NAMALWA (cell line): ENCODE data around the gene LCE3D.
"Not testable (repeated sequence)": the region's sequence is repeated elsewhere in the genome, so short reads cannot be mapped to it uniquely, and the experiment has no call there.

Experiments used
- DNase-seq: peaks from one replicate; pipeline ENCODE4 v3.0.0-alpha.2; 2015; ENCODE audit warnings: low spot score

The LCE3D gene, protein sequence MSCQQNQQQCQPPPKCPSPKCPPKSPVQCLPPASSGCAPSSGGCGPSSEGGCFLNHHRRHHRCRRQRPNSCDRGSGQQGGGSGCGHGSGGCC

DNA sequence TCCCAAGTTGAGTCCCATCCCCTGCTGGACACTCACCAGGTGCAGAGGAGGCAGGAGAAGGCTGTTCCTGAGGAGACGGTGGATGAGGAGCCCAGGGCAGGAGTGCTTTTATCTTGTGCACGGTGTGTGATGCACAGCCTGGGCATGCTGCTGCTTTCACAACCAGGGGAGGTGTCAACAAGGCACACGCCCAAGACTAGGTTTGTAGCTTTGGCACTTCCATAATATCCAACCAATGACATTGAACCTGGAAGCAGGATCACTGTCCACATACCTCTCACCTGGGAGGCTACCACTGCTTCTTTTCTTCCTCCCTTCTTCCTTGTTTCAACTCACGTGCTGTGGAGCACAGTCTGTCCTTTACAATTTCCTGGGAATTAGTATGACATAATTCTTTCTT is at the start of gene LCE3D:
TSS of gene LCE3D (minus strand) at position 84 of the 400 bp plus-strand sequence. CDS start 580 bp downstream, outside the sequence.
- DNase-seq = no peak

DNA sequence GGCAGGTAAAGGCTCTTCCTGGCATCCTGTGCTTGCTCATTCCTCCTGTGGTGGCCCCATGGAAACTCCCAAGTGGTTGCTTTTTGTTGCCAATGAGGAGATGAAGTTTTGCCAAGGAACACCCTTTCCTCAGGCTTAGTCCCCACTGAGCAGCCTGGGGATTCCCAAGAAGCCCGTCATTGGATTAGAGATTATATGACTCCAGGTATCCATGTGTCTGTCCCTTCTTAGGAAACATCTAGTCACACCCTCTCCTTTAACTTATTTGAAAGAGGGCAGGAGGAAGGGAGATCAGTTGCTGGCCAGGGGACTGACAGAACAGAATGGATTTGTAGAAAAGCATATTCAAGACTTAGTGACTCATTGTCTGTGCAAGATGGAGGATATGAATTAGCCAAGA is 46.4 kb upstream of the LCE3D start:
- DNase-seq = no peak

DNA sequence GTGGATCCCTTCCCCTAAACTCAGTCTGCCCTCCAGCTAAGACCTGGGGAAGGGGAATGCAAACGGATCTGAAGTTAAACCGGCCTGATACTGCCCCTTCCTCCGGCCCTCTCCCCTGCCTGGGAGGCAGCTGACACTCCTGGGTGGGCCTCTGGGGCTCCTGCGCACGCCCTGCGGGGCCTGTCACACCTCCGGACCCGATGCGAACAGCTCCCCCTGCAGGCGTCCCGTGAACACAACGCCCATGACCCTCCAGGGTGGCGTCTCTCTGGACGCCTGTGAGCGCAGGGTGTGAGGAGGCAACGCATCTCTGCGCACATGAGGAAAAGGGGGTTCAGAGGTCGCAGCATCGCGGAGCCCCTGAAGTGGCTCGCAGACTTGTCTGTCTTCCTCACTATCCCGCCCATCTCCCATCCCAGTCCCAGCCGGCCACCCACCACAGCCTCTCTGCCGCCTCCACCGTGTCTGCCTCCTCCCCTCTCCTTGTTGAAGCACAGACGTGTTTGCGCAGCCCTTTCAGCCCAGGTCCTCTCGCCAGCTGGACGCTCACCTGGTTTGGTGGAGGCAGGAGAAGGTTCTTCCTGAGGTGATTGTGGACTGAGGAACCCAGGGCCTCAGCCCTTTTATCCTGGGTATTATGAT is 43.0 kb upstream of the LCE3D start:
- peak; percentile 45 for DNase-seq

DNA sequence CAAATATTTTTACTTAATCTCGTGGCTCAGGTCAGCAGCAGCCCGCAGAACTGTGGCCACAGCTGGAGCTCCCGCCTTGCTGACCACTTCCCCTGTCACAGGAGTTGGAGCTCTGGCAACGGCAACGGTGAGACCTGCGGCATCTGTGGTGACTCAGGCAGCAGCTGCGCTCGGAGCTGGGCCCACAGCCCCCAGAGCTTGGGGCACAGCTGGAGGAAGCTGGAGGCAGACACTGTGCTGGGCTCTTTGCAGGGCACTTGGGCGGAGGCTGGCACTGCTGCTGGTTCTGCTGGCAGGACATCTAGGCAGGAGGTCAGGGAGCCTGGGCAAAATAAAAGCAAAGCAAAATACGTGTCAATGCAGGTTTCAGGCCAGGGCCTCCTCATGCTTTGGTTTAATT is 42.5 kb upstream of the LCE3D start, which contains the start of gene LCE3A:
TSS of gene LCE3A (minus strand) at position 301 of the 400 bp plus-strand sequence. CDS start at position 301, 0 bp downstream.
- DNase-seq = no peak

DNA sequence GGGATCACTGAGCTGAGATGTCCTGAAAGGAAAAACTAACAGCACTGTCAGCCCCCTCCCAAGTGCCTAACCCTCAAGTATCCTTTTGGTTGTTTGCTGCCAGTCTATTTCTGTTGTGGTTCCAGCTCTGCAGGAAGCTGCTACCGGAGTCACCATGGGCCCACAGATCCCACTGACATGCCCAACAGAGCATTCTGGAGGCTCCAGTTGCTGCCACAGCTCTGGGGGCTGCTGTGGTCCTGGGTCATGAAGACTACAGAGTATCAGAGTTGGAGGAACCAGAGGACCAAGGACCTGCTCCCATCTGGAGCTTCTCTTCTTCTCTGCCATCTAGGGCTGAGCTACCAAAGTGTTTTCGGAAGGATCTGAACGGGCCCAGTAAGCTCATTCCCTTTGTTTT is 41.7 kb upstream of the LCE3D start:
- DNase-seq = no peak

DNA sequence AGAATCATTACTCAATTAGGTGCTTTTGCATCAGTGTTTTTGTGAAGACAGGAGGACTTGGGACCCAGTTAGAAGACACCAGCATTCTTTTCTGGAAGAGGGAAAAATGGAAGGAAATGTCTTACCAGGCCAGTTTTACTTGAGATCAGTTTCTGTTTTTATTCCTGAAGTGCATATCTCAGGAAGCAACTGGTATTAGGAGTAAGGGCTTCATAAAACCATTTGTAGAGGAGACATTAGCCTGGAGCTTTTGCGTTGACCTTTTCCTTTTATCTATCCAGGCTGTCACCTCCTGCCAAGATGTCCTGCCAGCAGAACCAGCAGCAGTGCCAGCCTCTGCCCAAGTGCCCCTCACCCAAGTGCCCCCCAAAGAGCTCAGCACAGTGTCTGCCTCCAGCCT is 33.2 kb upstream of the LCE3D start, which contains the start of gene LCE3B:
TSS of gene LCE3B (plus strand) at position 301 of the 400 bp plus-strand sequence. CDS start at position 301, 0 bp downstream.
- no peak for DNase-seq

DNA sequence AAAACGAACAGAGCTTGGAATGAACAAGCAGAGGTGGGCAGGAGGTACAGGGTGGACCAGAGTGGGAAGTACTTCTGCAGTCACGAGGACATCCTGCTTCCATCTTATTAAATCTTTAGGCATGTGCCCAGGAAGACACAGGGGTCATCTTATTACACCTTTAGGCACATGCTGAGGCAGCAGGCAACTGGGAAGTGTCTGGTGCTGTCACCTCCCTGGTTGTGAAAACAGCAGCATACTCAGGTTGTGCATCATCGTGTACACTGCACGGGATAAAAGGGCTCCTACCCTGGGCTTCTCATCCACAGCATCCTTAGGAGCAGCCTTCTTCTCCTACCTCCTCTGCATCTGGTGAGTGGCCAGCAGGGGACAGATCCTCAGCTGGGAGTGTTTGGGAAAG is 19.6 kb upstream of the LCE3D start, which contains the start of gene LCE3C:
TSS of gene LCE3C (plus strand) at position 301 of the 400 bp plus-strand sequence. CDS start 498 bp downstream, outside the sequence.
- DNase-seq = no peak

DNA sequence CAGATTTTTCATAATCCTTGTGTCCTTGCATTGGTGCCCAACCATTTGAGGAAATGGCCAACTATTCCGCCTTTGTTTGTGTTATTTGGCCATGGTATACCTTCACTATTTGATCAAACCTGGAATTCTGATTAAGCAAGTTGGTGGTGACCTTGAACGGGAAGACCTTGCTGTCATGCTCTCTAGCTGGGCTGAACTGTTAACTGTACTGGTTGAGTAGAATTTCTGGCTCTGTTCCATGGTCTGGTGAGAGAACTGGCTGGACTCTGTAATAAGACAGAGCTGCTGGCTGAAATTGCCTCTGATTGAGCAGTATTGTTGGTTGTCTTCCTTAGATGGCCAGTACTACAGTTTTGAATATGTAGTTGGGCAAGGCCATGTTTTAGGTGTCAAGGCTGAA is 16.7 kb upstream of the LCE3D start:
- DNase-seq = no peak

DNA sequence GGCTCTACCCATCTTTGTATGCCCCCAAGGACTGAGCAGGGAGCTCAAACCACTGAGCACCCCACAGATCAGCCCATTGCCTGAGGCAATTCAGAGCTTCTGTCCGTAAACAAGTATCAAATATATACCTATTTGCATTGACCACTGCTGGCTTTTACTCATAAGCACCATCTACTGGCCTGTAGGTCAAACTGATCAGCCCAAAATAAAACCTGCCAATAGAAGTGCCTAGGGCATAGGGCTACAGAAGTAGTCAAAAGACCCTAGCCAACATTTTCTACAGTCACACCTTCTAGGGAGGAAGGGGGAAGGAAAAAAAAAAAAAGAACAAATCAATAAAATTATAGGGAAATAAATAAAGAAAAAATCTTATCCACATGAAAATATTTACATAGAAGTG is 5.3 kb upstream of the LCE3D start:
- DNase-seq = peak; percentile 25

DNA sequence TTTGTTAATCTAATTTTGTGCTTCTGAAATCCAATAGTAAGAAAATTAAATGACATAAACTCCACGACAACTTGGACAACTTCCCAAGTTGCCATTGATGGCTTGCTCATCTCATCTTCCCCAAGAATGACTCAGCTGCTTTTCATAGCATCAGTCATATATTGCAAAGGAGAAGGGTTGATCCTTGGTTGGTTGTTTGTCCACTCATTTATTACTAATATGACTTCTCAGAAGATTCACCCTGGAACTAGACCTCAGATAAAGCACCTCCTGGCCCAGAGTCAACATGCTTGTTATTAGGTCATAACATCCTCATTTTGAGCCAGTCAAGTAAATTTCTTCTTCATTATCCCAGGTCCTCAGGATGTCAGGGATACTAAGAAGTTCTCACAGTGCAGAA is 2.3 kb upstream of the LCE3D start:
- no peak for DNase-seq

DNA sequence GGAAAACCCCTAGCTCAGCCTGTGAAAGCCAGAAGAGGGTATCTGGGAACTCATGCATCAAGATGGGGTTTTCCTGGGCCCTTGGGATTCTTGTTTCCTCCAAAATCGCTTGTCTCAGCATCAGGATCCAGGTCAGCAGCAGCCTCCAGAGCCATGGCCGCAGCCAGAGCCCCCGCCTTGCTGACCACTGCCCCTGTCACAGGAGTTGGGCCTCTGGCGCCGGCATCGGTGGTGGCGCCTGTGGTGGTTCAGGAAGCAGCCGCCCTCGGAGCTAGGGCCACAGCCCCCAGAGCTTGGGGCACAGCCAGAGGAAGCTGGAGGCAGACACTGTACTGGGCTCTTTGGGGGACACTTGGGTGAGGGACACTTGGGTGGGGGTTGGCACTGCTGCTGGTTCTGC is 790 bp downstream of the LCE3D start:
- not testable (repeated sequence) for DNase-seq

DNA sequence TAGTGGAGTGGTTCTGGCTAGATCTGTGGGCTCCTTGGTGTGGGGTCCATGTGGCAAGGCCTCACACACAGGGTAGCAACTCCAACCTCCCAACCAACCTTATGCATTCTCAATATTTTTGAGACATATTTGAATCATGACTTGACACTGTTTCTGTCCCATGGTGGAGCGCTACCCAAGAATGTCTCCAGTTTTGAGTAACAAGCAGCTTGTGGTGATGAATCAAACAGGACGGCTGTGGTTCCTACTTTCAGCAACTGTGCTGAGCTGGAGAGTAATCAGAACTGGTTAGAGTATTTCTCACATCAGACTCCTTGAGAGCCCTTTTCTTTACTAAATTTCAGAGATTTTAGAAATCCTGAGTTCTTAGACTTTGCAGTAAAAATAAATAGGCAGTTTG is 3.1 kb downstream of the LCE3D start:
- no peak for DNase-seq

DNA sequence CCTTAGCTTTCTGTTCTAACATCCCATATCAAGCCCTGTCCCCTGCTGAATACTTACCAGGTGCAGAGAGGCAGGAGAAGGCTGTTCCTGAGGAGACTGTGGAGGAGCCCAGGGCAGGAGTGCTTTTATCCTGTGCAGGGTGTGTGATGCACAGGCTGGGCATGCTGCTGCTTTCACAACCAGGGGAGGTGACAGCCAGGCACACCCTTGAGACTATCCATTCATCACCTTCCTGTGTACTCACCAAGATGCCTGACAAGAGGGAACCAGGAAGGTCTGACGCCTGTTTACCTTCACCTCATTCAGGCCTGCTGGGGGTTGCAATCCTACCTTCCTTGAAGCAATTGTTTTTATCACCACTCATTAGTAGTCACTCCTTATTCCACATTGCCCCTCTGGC is 13.6 kb downstream of the LCE3D start, which contains the start of gene LCE3E:
TSS of gene LCE3E (minus strand) at position 100 of the 400 bp plus-strand sequence. CDS start 572 bp downstream, outside the sequence.
- no peak for DNase-seq

DNA sequence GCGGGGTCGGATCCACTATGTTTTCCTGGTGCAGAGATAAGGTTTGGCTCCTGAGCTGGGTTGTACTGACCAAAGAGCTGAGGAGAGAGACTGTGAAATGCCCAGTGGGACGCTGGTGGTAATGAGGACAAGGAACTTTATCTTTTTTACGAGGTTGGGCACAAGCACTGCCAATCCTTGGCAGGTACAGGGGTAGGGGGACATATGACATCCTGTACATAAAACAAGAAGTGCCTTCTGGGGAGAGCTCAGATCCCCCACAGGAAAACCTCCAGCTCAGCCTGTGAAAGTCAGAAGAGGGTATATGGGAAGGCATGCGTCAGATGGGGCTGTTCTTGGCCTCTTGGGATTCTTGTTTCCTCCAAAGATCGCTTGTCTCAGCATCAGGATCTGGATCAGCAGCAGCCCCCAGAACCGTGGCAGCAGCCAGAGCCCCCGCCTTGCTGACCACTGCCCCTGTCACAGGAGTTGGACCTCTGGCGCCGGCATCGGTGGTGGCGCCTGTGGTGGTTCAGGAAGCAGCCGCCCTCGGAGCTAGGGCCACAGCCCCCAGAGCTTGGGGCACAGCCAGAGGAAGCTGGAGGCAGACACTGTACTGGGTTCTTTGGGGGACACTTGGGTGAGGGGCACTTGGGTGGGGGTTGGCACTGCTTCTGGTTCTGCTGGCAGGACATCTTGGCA is 14.6 kb downstream of the LCE3D start:
- DNase-seq = no peak

DNA sequence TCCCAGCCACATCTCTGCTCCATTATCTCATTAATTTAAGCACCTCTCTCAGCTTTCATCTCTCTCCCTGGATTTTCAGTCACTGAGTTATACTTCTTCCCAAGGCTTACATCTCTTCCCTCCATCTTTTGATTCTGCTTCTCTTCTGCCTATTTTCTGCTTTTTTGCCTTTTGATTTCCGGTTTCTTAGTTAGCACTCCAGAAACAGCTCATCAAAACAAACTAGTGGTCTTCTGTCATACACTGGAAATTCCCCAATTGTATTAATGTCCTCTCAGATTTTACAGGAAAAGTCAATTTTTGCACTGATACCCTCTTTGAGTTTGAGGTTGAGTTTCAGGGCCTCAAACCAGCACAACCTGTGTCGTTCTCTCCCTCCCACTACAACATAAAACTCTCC is 15.2 kb downstream of the LCE3D start:
- no peak for DNase-seq

DNA sequence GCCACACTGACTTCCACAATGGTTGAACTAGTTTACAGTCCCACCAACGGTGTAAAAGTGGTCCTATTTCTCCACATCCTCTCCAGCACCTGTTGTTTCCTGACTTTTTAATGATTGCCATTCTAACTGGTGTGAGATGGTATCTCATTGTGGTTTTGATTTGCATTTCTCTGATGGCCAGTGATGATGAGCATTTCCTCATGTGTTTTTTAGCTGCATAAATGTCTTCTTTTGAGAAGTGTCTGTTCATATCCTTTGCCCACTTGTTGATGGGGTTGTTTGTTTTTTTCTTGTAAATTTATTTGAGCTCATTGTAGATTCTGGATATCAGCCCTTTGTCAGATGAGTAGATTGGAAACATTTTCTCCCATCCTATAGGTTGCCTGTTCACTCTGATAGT is 32.0 kb downstream of the LCE3D start:
- not testable (repeated sequence) for DNase-seq

DNA sequence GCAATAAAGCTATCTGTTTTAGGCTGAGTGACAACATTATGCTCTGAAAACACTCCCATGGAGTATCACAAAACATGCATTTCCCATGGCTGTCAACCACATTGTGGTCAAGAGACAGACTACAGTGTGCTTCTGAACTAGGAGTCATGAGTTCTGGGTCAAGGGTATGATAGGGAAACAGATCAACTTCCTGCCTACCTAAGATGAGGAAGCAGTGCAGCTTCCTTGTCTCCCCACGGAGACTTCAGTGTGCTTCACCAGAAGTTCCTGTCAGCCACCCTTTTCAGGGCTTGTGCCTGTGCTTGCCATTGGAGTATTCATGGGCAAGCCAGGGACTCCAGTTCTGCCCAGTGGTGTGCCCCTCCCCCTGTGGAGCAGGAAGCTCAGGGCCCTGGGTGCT is 33.6 kb downstream of the LCE3D start:
- no peak for DNase-seq

DNA sequence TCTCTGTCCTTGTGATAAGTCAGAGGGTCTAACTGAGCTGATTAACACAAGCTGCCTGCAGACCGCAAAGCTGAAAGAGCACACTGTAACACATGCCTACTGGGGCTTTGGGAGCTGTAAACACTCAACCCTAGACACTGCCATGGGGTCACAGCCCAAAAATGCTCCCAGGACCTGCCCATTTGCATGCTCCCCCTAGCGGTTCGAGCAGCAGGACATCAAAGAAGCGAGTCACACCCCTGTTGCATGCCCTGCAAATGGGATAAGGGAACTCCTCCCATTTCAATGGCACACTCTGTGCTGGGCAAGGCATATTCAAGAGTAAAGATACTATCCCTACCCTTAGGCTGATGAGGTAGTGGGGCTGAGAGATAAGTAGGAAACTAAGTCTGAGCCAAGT is 36.5 kb downstream of the LCE3D start:
- peak; percentile 61 for DNase-seq

DNA sequence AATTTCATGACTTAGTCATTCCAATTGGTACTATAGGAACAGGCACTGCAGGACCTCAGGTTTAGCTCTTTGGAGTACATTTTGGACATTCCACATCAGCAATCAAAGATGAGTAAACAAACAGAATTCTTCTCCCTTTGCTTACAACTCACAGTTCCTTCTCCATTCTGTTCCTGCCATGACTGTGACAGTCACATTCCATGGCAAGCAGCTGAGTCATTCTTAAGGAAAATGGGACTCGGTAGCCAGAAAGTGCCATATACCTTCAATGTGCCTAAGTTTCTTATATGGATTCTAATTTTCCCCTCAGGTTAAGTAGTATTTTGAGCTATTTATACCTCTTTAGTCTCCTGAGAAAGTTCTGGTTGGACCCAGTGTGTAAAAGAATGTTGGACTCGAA is 40.4 kb downstream of the LCE3D start:
- no peak for DNase-seq

DNA sequence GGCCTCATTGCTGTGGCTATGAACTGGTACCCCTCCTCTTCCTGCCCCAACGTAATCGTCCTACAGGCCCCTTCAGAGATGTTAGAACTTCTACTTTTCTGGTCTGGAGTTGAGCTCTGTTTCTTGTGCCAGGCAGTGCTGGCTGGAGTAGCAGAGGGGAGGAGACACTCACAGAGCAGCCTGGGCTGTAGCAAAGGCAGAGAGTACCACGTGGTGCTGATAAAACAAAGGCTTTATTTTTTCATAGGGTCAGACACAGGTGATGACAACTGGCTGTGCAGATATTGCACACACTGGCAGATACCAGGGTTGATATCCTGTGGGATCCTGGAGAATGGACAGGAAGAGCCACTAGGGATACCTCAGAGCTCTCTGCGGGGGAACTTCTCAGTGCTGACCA is 42.8 kb downstream of the LCE3D start:
- DNase-seq = no peak

DNA sequence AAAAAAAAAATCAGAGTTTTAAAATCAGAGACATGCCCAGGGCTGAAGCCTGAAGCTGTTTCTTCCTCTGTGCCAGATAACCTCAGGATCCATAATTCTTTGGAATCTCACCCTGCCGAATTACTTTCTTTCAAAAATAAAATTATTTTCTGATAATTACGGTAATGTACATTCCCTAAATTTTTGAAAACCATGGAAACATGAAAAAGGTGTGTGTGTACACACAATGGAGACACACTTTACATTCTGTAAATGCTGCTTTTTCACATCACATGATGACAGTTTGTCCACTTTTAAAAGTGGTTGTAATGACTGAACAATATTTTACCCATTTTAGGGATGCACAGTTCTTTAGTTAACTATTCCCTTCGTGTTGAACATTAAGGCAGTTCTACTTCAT is 44.5 kb downstream of the LCE3D start:
- no peak for DNase-seq

DNA sequence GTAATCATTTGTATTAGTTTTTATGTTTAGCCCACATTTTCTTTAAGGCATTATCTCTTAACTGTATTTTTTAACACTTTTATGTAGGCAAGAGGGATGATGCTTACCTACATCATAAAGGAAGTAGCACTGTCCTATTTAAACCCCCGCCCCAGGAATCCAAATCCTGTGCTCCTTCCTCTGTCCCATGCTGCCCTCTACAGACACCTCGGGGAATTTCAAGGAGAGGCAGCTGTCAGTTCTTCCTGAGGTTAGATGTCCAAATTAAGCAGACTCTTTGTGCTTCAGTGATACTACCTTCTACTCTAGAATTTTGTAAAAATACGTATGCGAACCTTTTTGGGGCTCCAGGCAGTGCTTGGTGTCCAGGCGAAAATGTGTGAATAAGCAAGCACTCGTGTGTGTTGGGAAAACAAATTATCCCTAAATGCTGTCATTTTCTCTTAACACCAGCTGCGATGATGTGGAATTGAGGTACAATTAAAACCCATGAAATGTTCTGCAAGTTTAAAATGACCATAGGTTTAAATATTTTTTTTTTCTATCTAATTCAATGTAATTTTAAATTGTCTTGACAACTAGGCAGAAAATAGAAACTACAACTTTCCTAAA is 46.9 kb downstream of the LCE3D start:
- peak; percentile 65 for DNase-seq
